CD4-positive, alpha-beta T cell (primary cell): ENCODE measurements around the gene ST3GAL3. TPM values are rescaled to one million over a fixed set of nuclear protein-coding genes. Genes with fewer than 3 reads are reported as not detected.

ENCODE experiments used
- ATAC-seq: fragments of 200-7000 bp; cut with Tn5 transposase; one replicate; pipeline ENCODE4 v1.10.0; 2022; ENCODE audit warnings: mild to moderate bottlenecking; ENCODE audit not compliant: poor library complexity
- CTCF ChIA-PET: fragments of 350-600 bp; sonication (Branson Sonifier 250); formaldehyde crosslinking; loops from one replicate; lab custom pipeline; 2021; ENCODE audit warnings: antibody characterized with exemption, inconsistent platforms; lab: Charles Lee
- POLR2A ChIA-PET: fragments of 350-600 bp; sonication (Branson Sonifier 250); formaldehyde crosslinking; loops from one replicate; lab custom pipeline; 2021; ENCODE audit warnings: antibody characterized with exemption, inconsistent platforms; lab: Charles Lee
- DNase-seq, 14 experiments: peaks; one replicate each; pipeline ENCODE4 v3.0.0-alpha.2; 2013 to 2020; ENCODE audit warnings: mixed read lengths in 2 of 14
- H3K27ac ChIP-seq, 2 donors: one replicate each; pipeline versions ENCODE4 v1.5.1 to v1.7.0; 2013; ENCODE audit warnings: low read length in 2 of 2, low read depth in 1 of 2, mild to moderate bottlenecking in 1 of 2
- H3K27me3 ChIP-seq, 2 experiments: 1 replicate in 1 of 2; 2 replicates in 1 of 2; pipeline versions ENCODE4 v1.6.1 to v1.7.0; 2013; ENCODE audit warnings: low read length in 2 of 2, control low read depth in 1 of 2, mild to moderate bottlenecking in 1 of 2, moderate library complexity in 1 of 2; ENCODE audit not compliant: insufficient read depth in 2 of 2, control insufficient read depth in 1 of 2
- H3K36me3 ChIP-seq: one replicate; pipeline ENCODE4 v1.6.1; 2013; ENCODE audit warnings: low read length, control low read depth; ENCODE audit not compliant: insufficient read depth
- H3K4me1 ChIP-seq: one replicate; pipeline ENCODE4 v1.6.1; 2013; ENCODE audit warnings: low read length, control low read depth; ENCODE audit not compliant: insufficient read depth
- H3K4me3 ChIP-seq: one replicate; pipeline ENCODE4 v1.5.1; 2013; ENCODE audit warnings: mild to moderate bottlenecking, low read length, moderate library complexity
- H3K9me3 ChIP-seq, 2 experiments: 1 replicate in 1 of 2; 2 replicates in 1 of 2; pipeline versions ENCODE4 v1.6.1 to v1.7.0; 2013; ENCODE audit warnings: low read length in 2 of 2, mild to moderate bottlenecking in 2 of 2, control low read depth in 1 of 2, moderate library complexity in 1 of 2; ENCODE audit not compliant: control insufficient read depth in 1 of 2, insufficient read depth in 1 of 2
- H3K27ac Mint-ChIP-seq: one replicate; pipeline ENCODE4 v1.8.0; 2020; ENCODE audit warnings: mixed read lengths
- H3K27me3 Mint-ChIP-seq: one replicate; pipeline ENCODE4 v1.8.0; 2021; ENCODE audit warnings: mixed read lengths
- H3K36me3 Mint-ChIP-seq: one replicate; pipeline ENCODE4 v1.8.0; 2021; ENCODE audit warnings: low read depth, mixed read lengths
- H3K4me1 Mint-ChIP-seq: one replicate; pipeline ENCODE4 v1.8.0; 2021; ENCODE audit warnings: low read depth, mixed read lengths
- H3K4me3 Mint-ChIP-seq: one replicate; pipeline ENCODE4 v1.8.0; 2020; ENCODE audit warnings: mild to moderate bottlenecking, mixed read lengths
- H3K9me3 Mint-ChIP-seq: one replicate; pipeline ENCODE4 v1.8.0; 2020; ENCODE audit warnings: mixed read lengths
- CTCF ChIP-seq: fragments of 200-600 bp; IDR thresholded peaks from one replicate; pipeline ENCODE4 v1.8.0; 2022; ENCODE audit warnings: antibody characterized with exemption, mild to moderate bottlenecking
- intact Hi-C, 2 experiments: fragments of 100-400 bp; cut with DNase I in 1 of 2; cut with micrococcal nuclease in 1 of 2; formaldehyde crosslinking; loops; one replicate each; pipeline versions ENCODE4 v1.15.1 to v1.9.0; 2023 to 2025; cut with DNase I, micrococcal nuclease
- total RNA-seq, 174 experiments: library from RNA in 2 of 174; stranded (reverse) in 2 of 174; gene quantifications; one replicate each; pipeline ENCODE4 v1.2.3 and lab custom pipeline; 2021 to 2026

Gene ST3GAL3
- total RNA-seq, 2 experiments from 2014 or later = 17.6 to 20.5 TPM

GRCh38 chr1:43691871-43692815, 15.2 kb upstream of the ST3GAL3 start:
- Mint-ChIP-seq H3K27me3 (no peaks in the 10 kb centered on the region), H3K36me3 (no peaks in the 10 kb centered on the region), H3K4me3 (no peak overlapping the region), H3K27ac (no peak overlapping the region), H3K9me3 (no peaks in the 10 kb centered on the region), H3K4me1 (no peaks in the 10 kb centered on the region)
- CTCF ChIA-PET = no interaction called here
- DNase-seq = no peak
- POLR2A ChIA-PET = interaction anchor here (0.9 kb wide), 1 partner anchor 42 kb away, joined by 3 read pairs; the partner anchor contains the start of gene KDM4A
- H3K4me1 ChIP-seq = no peaks in the 10 kb centered on the region
- H3K27ac ChIP-seq = no peak overlapping the region
- intact Hi-C loops = no loop called here
- H3K27me3 ChIP-seq = no peaks in the 10 kb centered on the region
- TF ChIP-seq CTCF = no peak
- H3K4me3 ChIP-seq = no peak overlapping the region
- ATAC-seq = no peak
- H3K36me3 ChIP-seq = peaks cover 100% of the 10 kb centered on the region
- H3K9me3 ChIP-seq = no peaks in the 10 kb centered on the region

DNA sequence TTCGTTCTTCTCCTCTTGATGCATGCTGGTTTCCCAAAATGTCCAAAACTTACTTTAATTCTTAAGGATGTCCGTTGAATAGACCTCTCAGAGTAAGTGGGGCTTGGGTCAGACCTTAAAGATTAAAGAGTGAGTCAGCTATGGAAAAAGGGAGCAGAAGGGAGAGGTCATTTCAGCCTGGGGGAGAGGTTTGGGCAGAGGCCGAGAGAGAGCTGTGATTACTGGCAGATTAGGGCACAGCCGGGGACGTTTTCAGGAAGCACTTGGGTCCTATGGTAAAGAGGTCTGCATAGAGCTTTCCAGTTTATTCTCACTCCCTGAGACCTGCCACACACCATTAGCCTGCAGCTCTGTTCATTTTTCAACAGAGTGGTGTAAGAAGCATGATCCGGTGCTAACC, 14.0 kb upstream of the ST3GAL3 start:
- intact Hi-C loops = no loop called here
- H3K4me1 Mint-ChIP-seq = no peaks in the 10 kb centered on the region
- Histone ChIP-seq H3K9me3 (no peaks in the 10 kb centered on the region), H3K27ac (no peak overlapping the region), H3K27me3 (no peaks in the 10 kb centered on the region), H3K4me3 (no peak overlapping the region), H3K36me3 (peaks cover 100% of the 10 kb centered on the region), H3K4me1 (no peaks in the 10 kb centered on the region)
- H3K36me3 Mint-ChIP-seq = no peaks in the 10 kb centered on the region
- no peak for TF ChIP-seq CTCF
- no peaks in the 10 kb centered on the region for H3K27me3 Mint-ChIP-seq
- H3K27ac Mint-ChIP-seq = no peak overlapping the region
- CTCF ChIA-PET = no interaction called here
- no peak for DNase-seq
- H3K9me3 Mint-ChIP-seq = no peaks in the 10 kb centered on the region
- no peak overlapping the region for H3K4me3 Mint-ChIP-seq
- POLR2A ChIA-PET = no interaction called here
- ATAC-seq = no peak

- H3K27ac Mint-ChIP-seq = no peak overlapping the region
- Histone ChIP-seq H3K4me3 (no peak overlapping the region), H3K9me3 (no peaks in the 10 kb centered on the region), H3K27ac (no peak overlapping the region), H3K27me3 (no peaks in the 10 kb centered on the region), H3K36me3 (peaks cover 93% of the 10 kb centered on the region), H3K4me1 (no peaks in the 10 kb centered on the region)
- TF ChIP-seq CTCF = no peak
- H3K9me3 Mint-ChIP-seq = no peaks in the 10 kb centered on the region
- ATAC-seq = no peak
- H3K4me3 Mint-ChIP-seq = no peak overlapping the region
- CTCF ChIA-PET = no interaction called here
- POLR2A ChIA-PET = interaction anchor here (1.6 kb wide), 1 partner anchor 49 kb away, joined by 4 read pairs; the partner anchor contains the start of gene KDM4A
- H3K27me3 Mint-ChIP-seq = no peaks in the 10 kb centered on the region
- H3K4me1 Mint-ChIP-seq = no peaks in the 10 kb centered on the region
- peaks cover 38% of the 10 kb centered on the region for H3K36me3 Mint-ChIP-seq
- intact Hi-C loops = no loop called here
- no peak for DNase-seq
These were observed 8.1 kb upstream of the ST3GAL3 start for GRCh38 chr1:43699281-43699680.
